Fibroblast of the aortic adventitia (primary cell): ENCODE data around the gene MOG. TPM values are rescaled to one million over a fixed set of nuclear protein-coding genes. Genes with fewer than 3 reads are reported as not detected.
A peak's percentile ranks its signal among the peaks of the same experiment; 100 is the strongest.

ENCODE experiments used
- DNase-seq: peaks from one replicate; pipeline ENCODE4 v3.0.0-alpha.2; 2010; ENCODE audit warnings: low read depth
- H3K4me3 ChIP-seq: 2 replicates; pipeline ENCODE4 v1.5.1; 2011; ENCODE audit warnings: low read depth, mild to moderate bottlenecking, control low read depth, low read length, moderate library complexity
- CTCF ChIP-seq: IDR thresholded peaks from 2 replicates; pipeline ENCODE4 v1.5.1; 2011; ENCODE audit warnings: mild to moderate bottlenecking, low read length, control low read depth, inconsistent platforms; ENCODE audit not compliant: insufficient read depth
- total RNA-seq: library from RNA; depleted of rRNA; stranded (reverse); fragments of >200 nt; gene quantifications from 2 replicates; pipeline ENCODE4 v1.2.3, GENCODE V29; 2012; ENCODE audit warnings: low replicate concordance

Gene MOG
- total RNA-seq, 1 donor, result not detected

- H3K4me3 ChIP-seq, result no peak overlapping the region
- no peak for TF ChIP-seq CTCF
- no peak for DNase-seq
Observed at GRCh38 chr6:29637247-29637646, 19.6 kb upstream of the MOG start.

DNA sequence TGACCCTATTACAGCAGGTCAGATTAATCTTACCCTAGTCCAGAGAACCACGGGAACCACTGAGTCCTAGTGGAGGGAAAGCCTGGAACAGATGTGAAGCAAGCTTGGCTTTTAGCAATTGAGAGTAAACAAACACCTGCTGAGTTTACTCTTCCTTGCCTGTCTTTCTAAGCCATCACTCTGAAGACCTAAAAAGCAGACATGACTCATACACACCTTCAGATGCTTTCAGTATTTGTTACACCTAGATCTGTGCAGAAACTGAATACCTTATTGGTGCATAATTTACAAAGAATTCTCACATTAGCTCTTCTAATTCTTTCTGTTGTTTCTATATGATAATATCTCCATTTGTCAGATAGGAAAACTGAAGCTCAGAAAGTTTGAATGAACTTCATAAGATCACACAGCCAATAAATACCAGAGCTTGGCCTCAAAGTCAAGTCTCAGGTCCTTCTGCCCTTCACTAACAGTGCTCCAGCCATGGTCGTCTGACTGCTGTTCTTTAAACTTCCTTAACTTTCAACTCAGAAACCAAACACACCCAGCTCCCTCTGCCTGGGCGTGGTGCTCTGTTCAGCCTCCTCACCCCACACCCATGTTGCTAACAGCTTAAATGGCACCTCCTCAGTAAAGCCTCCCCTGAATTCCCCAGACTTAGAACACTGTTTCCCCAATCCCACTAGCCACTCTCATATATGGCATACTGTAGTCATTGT lies 15.3 kb upstream of the MOG start:
- no peak for DNase-seq
- TF ChIP-seq CTCF, result no peak
- H3K4me3 ChIP-seq, result no peak overlapping the region

- TF ChIP-seq CTCF, result peak; percentile 84
- H3K4me3 ChIP-seq, result no peak overlapping the region
- DNase-seq, result peak; percentile 61
Observed at GRCh38 chr6:29647927-29648642, 8.8 kb upstream of the MOG start.

DNA sequence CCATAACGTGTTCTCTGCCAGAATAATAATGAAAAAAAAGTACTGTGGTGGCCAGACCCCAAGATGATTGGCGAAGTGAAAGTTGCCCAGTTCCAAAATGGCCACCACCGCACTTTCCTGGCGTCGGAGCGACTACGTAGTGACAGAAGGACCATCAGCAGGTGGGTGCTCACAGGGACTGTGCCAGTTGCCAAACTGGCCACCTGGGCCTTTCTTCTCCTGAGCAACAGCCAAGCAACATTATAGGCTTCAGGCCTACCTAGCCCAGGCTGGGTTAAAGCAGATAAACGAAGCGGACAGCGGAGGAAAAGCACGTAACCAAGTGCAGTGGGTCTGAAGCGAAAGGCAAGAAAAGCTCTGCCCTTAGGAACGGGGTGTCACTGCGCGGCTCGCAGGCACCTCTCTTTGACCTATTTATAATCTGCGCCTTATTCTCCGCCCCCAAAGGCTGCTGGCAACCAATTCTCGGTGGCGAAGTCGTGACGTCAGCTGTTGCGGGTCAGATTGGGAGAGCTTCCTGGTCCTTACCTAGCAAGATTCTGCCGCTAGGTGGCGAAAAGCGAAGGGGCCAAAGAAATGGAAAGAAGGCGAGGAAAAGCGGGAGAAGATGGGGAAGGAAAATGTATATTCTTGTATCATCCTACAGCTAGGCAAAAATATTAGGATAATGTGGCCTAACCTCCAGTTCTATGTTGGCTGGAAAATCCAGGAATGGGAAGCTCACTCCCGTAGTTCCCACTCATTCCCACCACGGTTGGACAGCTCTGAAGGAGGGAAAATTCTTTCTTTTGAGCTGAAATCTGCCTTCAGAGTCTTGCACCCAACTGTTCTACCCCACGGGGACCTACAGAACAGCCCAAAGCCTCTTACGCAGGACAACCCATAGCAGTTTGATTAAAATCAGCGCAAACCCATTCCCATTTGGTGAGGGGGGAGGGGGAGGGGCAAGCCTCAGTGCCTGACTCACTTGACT lies 6.9 kb upstream of the MOG start:
- TF ChIP-seq CTCF, result peak; percentile 93
- peak overlapping the region; percentile 68 for H3K4me3 ChIP-seq
- peak; percentile 97 for DNase-seq

GRCh38 chr6:29651413-29652197 lies 5.3 kb upstream of the MOG start:
- DNase-seq, result peak; percentile 53

More at GRCh38 chr6:29651413-29652197, 5.3 kb upstream of the MOG start:
- peak; percentile 62 for TF ChIP-seq CTCF
- no peak overlapping the region for H3K4me3 ChIP-seq
